Neuronal stem cell (in vitro differentiated cells): ENCODE results near the gene HEY2.

Experiments used
- DNase-seq: peaks from one replicate; pipeline ENCODE4 v3.0.0-alpha.2; 2013; ENCODE audit warnings: low spot score
- H2AFZ ChIP-seq: one replicate; pipeline ENCODE4 v1.6.1; 2013; ENCODE audit warnings: mild to moderate bottlenecking, low read length, inconsistent platforms
- H2AK5ac ChIP-seq: 2 replicates; pipeline ENCODE4 v1.6.1; 2013; ENCODE audit warnings: low read depth, mild to moderate bottlenecking, inconsistent platforms, low read length, moderate library complexity, mixed read lengths
- H2BK120ac ChIP-seq: 2 replicates; pipeline ENCODE4 v1.6.1; 2013; ENCODE audit warnings: low read depth, mild to moderate bottlenecking, inconsistent platforms, low read length, moderate library complexity, mixed read lengths
- H2BK12ac ChIP-seq: one replicate; pipeline ENCODE4 v1.6.1; 2013; ENCODE audit warnings: low read length, inconsistent platforms
- H2BK15ac ChIP-seq: 2 replicates; pipeline ENCODE4 v1.6.1; 2013; ENCODE audit warnings: mild to moderate bottlenecking, low read length, inconsistent platforms, mixed read lengths
- H2BK5ac ChIP-seq: one replicate; pipeline ENCODE4 v1.6.1; 2013; ENCODE audit warnings: inconsistent platforms, mild to moderate bottlenecking, low read length, moderate library complexity
- H3K14ac ChIP-seq: one replicate; pipeline ENCODE4 v1.6.1; 2013; ENCODE audit warnings: low read length, inconsistent platforms
- H3K18ac ChIP-seq: 2 replicates; pipeline ENCODE4 v1.6.1; 2013; ENCODE audit warnings: low read length, inconsistent platforms
- H3K23ac ChIP-seq: 2 replicates; pipeline ENCODE4 v1.6.1; 2013; ENCODE audit warnings: low read depth, mild to moderate bottlenecking, mixed read lengths, low read length, inconsistent platforms; ENCODE audit not compliant: poor library complexity
- H3K27ac ChIP-seq: replicated peaks from 3 replicates; pipeline ENCODE4 v1.5.1; 2013; ENCODE audit warnings: low read length, inconsistent platforms
- H3K27me3 ChIP-seq, 3 experiments: 2 replicates each; pipeline ENCODE4 v1.6.1; 2013; ENCODE audit warnings: low read length in 3 of 3, mild to moderate bottlenecking in 2 of 3, inconsistent platforms in 1 of 3, low read depth in 1 of 3, mixed read lengths in 1 of 3, moderate library complexity in 1 of 3; ENCODE audit not compliant: control insufficient read depth in 3 of 3, insufficient read depth in 3 of 3
- H3K36me3 ChIP-seq, 2 donors: replicated peaks in 1 of 2; 2 replicates each; pipeline ENCODE4 v1.6.1; 2013; ENCODE audit warnings: low read length in 2 of 2; ENCODE audit not compliant: control insufficient read depth in 2 of 2, insufficient read depth in 2 of 2
- H3K4ac ChIP-seq: 2 replicates; pipeline ENCODE4 v1.6.1; 2013; ENCODE audit warnings: inconsistent platforms, mild to moderate bottlenecking, low read length, moderate library complexity
- H3K4me1 ChIP-seq, 2 donors: 1 replicate in 1 of 2; 2 replicates in 1 of 2; pipeline ENCODE4 v1.6.1; 2013; ENCODE audit warnings: low read length in 2 of 2, low read depth in 1 of 2; ENCODE audit not compliant: control insufficient read depth in 2 of 2, insufficient read depth in 1 of 2
- H3K4me2 ChIP-seq: one replicate; pipeline ENCODE4 v1.6.1; 2013; ENCODE audit warnings: mild to moderate bottlenecking, low read length, inconsistent platforms; ENCODE audit not compliant: insufficient read depth, poor library complexity, severe bottlenecking
- H3K4me3 ChIP-seq, 2 donors: 2 replicates each; pipeline ENCODE4 v1.5.1; 2013; ENCODE audit warnings: low read length in 2 of 2, mild to moderate bottlenecking in 2 of 2, inconsistent platforms in 1 of 2, moderate library complexity in 1 of 2
- H3K79me1 ChIP-seq: one replicate; pipeline ENCODE4 v1.6.1; 2013; ENCODE audit warnings: low read depth, mild to moderate bottlenecking, inconsistent platforms, low read length, moderate library complexity
- H3K9ac ChIP-seq: one replicate; pipeline ENCODE4 v1.6.1; 2013; ENCODE audit warnings: mild to moderate bottlenecking, low read depth, low read length, inconsistent platforms; ENCODE audit not compliant: poor library complexity
- H3K9me3 ChIP-seq, 2 donors: replicated peaks in 1 of 2; 2 replicates each; pipeline versions ENCODE3 to v1.6.1; 2013; ENCODE audit warnings: low read length in 2 of 2, mild to moderate bottlenecking in 2 of 2, inconsistent platforms in 1 of 2, low read depth in 1 of 2, mixed read lengths in 1 of 2, moderate library complexity in 1 of 2; ENCODE audit not compliant: control insufficient read depth in 2 of 2, insufficient read depth in 1 of 2
- H4K8ac ChIP-seq: one replicate; pipeline ENCODE4 v1.6.1; 2013; ENCODE audit warnings: low read depth, mild to moderate bottlenecking, inconsistent platforms, low read length, moderate library complexity
- H4K91ac ChIP-seq: one replicate; pipeline ENCODE4 v1.6.1; 2013; ENCODE audit warnings: low read length, low read depth, mild to moderate bottlenecking, inconsistent platforms; ENCODE audit not compliant: poor library complexity
- WGBS, 2 donors: extraction: QIAGEN DNeasy Blood & Tissue Kit; methylation state at CpG; one replicate each; pipeline ENCODE4 v1.1.7; 2013; ENCODE audit warnings: missing lambda C conversion rate in 2 of 2, mixed read lengths in 1 of 2; ENCODE audit not compliant: insufficient read length in 2 of 2, insufficient replicate concordance in 1 of 2; ENCODE audit errors: extremely low coverage in 2 of 2; 5-methylcytosine and 5-hydroxymethylcytosine counted together

The HEY2 gene

DNA sequence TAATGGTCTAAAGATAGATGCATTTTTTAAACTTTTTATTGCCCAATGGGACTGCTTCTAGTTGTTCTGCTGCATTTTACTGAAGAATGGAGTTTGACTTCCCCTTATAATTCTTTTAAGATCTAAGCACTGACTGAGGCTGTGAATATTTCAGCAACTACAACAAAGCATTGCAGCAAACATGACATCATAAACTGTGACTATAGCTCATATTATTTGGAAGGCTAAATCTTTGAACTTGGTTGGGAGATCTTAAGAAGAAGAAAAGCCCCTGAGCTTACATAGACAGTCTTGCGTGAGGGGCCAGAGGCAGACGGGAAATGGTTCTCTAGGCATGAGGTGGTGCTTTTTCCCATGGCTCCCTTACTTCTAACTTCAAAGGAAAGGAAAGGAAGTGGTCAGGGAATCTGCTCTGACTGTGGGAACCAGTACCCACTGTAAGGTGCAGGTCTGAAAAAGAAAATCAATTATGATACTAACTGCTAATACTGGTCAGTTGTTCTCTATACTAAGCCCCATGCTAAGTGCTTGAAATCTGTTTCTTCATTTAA lies 14.8 kb downstream of the HEY2 start:
- no peak overlapping the region for H2AK5ac ChIP-seq
- H2BK15ac ChIP-seq, result no peak overlapping the region
- H3K79me1 ChIP-seq, result no peaks in the 10 kb centered on the region
- H3K14ac ChIP-seq, result no peak overlapping the region
- H3K9me3 ChIP-seq, result no peaks in the 10 kb centered on the region
- no peak overlapping the region for H3K4ac ChIP-seq
- no peak overlapping the region for H4K91ac ChIP-seq
- no peak for DNase-seq
- H3K4me3 ChIP-seq, result no peak overlapping the region
- H3K23ac ChIP-seq, result no peak overlapping the region
- no peak overlapping the region for H3K18ac ChIP-seq
- no peak overlapping the region for H2BK5ac ChIP-seq
- no peak overlapping the region for H2BK12ac ChIP-seq
- no peaks in the 10 kb centered on the region for H3K36me3 ChIP-seq
- H3K27ac ChIP-seq, result no peak overlapping the region
- H2AFZ ChIP-seq, result no peak overlapping the region
- H3K9ac ChIP-seq, result no peak overlapping the region
- no peaks in the 10 kb centered on the region for H3K4me1 ChIP-seq
- no peak overlapping the region for H3K4me2 ChIP-seq
- peaks cover 0 to 83% (median 0%) of the 10 kb centered on the region in 3 experiments for H3K27me3 ChIP-seq
- H2BK120ac ChIP-seq, result no peak overlapping the region
- no peak overlapping the region for H4K8ac ChIP-seq
- WGBS, 2 donors, result no CpG with 5 or more reads among the region's 2 CpGs

- H3K4me3 ChIP-seq, result no peak overlapping the region
- no peak for DNase-seq
- H2BK15ac ChIP-seq, result no peak overlapping the region
- no peak overlapping the region for H3K9ac ChIP-seq
- H3K27ac ChIP-seq, result no peak overlapping the region
- no peak overlapping the region for H3K4ac ChIP-seq
- no peak overlapping the region for H3K18ac ChIP-seq
- H4K91ac ChIP-seq, result no peak overlapping the region
- no peaks in the 10 kb centered on the region for H3K9me3 ChIP-seq
- WGBS, 2 donors, result no CpG with 5 or more reads among the region's 1 CpG
- no peak overlapping the region for H2BK120ac ChIP-seq
- no peak overlapping the region for H3K23ac ChIP-seq
- no peak overlapping the region for H4K8ac ChIP-seq
- H3K4me1 ChIP-seq, result no peaks in the 10 kb centered on the region
- H2AFZ ChIP-seq, result no peak overlapping the region
- H3K79me1 ChIP-seq, result no peaks in the 10 kb centered on the region
- no peak overlapping the region for H3K14ac ChIP-seq
- H2BK5ac ChIP-seq, result no peak overlapping the region
- H3K36me3 ChIP-seq, result no peaks in the 10 kb centered on the region
- no peak overlapping the region for H2AK5ac ChIP-seq
- H3K4me2 ChIP-seq, result no peak overlapping the region
- no peak overlapping the region for H2BK12ac ChIP-seq
- H3K27me3 ChIP-seq, result peaks cover 0 to 67% (median 0%) of the 10 kb centered on the region in 3 experiments
Measured at GRCh38 chr6:125765944-125766343, 16.5 kb downstream of the HEY2 start.

DNA sequence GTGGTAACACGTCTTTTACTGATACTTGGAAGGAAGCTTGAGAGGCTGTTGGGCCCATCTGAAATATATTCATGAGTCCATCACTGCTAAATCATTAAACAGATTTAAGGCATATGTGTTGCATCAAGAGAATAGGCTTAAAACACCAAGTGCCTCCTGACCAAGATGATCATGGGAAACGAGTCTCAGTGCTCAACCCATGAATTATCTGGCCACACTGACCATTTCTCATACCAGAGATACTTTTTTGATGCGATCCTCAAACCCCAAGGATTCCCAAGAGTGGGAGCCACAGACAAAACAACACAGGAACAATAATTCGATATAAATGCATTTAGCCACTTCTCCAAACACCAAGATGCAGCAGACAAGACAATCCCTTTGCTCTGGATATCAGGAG lies 17.2 kb downstream of the HEY2 start:
- no CpG with 5 or more reads among the region's 4 CpGs for WGBS, 2 donors
- H3K9me3 ChIP-seq, result no peaks in the 10 kb centered on the region
- no peak overlapping the region for H3K4ac ChIP-seq
- no peak overlapping the region for H3K9ac ChIP-seq
- H3K79me1 ChIP-seq, result no peaks in the 10 kb centered on the region
- no peak overlapping the region for H2BK120ac ChIP-seq
- H2BK12ac ChIP-seq, result no peak overlapping the region
- no peak overlapping the region for H3K4me3 ChIP-seq
- peaks cover 0 to 60% (median 0%) of the 10 kb centered on the region in 3 experiments for H3K27me3 ChIP-seq
- H3K23ac ChIP-seq, result no peak overlapping the region
- no peak for DNase-seq
- H3K36me3 ChIP-seq, result no peaks in the 10 kb centered on the region
- H3K18ac ChIP-seq, result no peak overlapping the region
- no peak overlapping the region for H2AFZ ChIP-seq
- H3K27ac ChIP-seq, result no peak overlapping the region
- H3K14ac ChIP-seq, result no peak overlapping the region
- H2AK5ac ChIP-seq, result no peak overlapping the region
- no peak overlapping the region for H3K4me2 ChIP-seq
- H4K91ac ChIP-seq, result no peak overlapping the region
- H2BK5ac ChIP-seq, result no peak overlapping the region
- H2BK15ac ChIP-seq, result no peak overlapping the region
- H4K8ac ChIP-seq, result no peak overlapping the region
- H3K4me1 ChIP-seq, result no peaks in the 10 kb centered on the region

GRCh38 chr6:125769147-125769783 lies 19.8 kb downstream of the HEY2 start:
- Histone ChIP-seq H2BK15ac (no peak overlapping the region), H3K27me3 (peaks cover 0 to 38% (median 0%) of the 10 kb centered on the region in 3 experiments), H3K79me1 (no peaks in the 10 kb centered on the region), H3K27ac (no peak overlapping the region), H2BK12ac (no peak overlapping the region), H3K23ac (no peak overlapping the region), H3K4ac (no peak overlapping the region), H3K9ac (no peak overlapping the region), H3K4me3 (no peak overlapping the region), H3K4me1 (no peaks in the 10 kb centered on the region), H3K9me3 (no peaks in the 10 kb centered on the region), H3K18ac (no peak overlapping the region), H2BK5ac (no peak overlapping the region), H3K4me2 (no peak overlapping the region), H4K8ac (no peak overlapping the region), H3K14ac (no peak overlapping the region), H4K91ac (no peak overlapping the region), H2AK5ac (no peak overlapping the region), H2AFZ (no peak overlapping the region), H2BK120ac (no peak overlapping the region), H3K36me3 (no peaks in the 10 kb centered on the region)
- DNase-seq, result no peak
- no CpG with 5 or more reads among the region's 6 CpGs for WGBS, 2 donors
